A549 (cell line): Measurements from ENCODE around the gene MAT2A.

Experiments
- CTCF ChIP-seq: fragments of >200 bp; sonication (Bioruptor Twin); formaldehyde crosslinking; IDR thresholded peaks from 3 replicates; pipeline ENCODE4 v1.5.1; 2016
- EP300 ChIP-seq, 2 experiments: fragments of >200 bp; sonication (Bioruptor Twin); formaldehyde crosslinking; IDR thresholded peaks; 2 replicates in 1 of 2; 3 replicates in 1 of 2; pipeline ENCODE4 v1.6.1; 2016 to 2017
- HDAC2 ChIP-seq: fragments of 200-600 bp; sonication (generic); IDR thresholded peaks from 2 replicates; pipeline ENCODE4 v1.6.1; 2016
- HMGXB4 ChIP-seq: fragments of 250-450 bp; sonication (Bioruptor Pico); IDR thresholded peaks from 2 replicates; pipeline ENCODE4 v1.5.0; 2021; ENCODE audit warnings: mild to moderate bottlenecking, moderate library complexity, borderline replicate concordance
- JUN ChIP-seq, 2 experiments: fragments of >200 bp; sonication (Bioruptor Twin); formaldehyde crosslinking; IDR thresholded peaks; 2 replicates in 1 of 2; 3 replicates in 1 of 2; pipeline ENCODE4 v1.6.1; 2016 to 2017
- JUNB ChIP-seq: fragments of >200 bp; sonication (Bioruptor Twin); formaldehyde crosslinking; IDR thresholded peaks from 2 replicates; pipeline ENCODE4 v1.6.1; 2016
- MAX ChIP-seq: IDR thresholded peaks from 2 replicates; pipeline ENCODE4 v1.6.1; 2012
- PHF8 ChIP-seq: fragments of 200-600 bp; sonication (generic); IDR thresholded peaks from 2 replicates; pipeline ENCODE4 v1.6.1; 2016; ENCODE audit warnings: low read depth, mild to moderate bottlenecking, antibody characterized with exemption, moderate library complexity, borderline replicate concordance
- POLR2A ChIP-seq: IDR thresholded peaks from 2 replicates; pipeline ENCODE4 v1.6.1; 2012; ENCODE audit warnings: mild to moderate bottlenecking, low read length
- REST ChIP-seq: fragments of 200-600 bp; sonication (generic); IDR thresholded peaks from 2 replicates; pipeline ENCODE4 v1.6.1; 2016; ENCODE audit warnings: antibody characterized with exemption, mild to moderate bottlenecking, moderate library complexity
- RFX5 ChIP-seq: fragments of 450-650 bp; IDR thresholded peaks from 2 replicates; pipeline ENCODE4 v1.7.1; 2014; ENCODE audit warnings: antibody characterized with exemption, mild to moderate bottlenecking, moderate library complexity

GRCh38 chr2:85564144-85564563 lies 25.2 kb downstream of the MAT2A start:
- TF ChIP-seq CTCF, result no peak
- TF ChIP-seq POLR2A, result no peak
- TF ChIP-seq HDAC2, result no peak
- no peak for TF ChIP-seq PHF8
- no peak for TF ChIP-seq JUNB
- no peak for TF ChIP-seq MAX
- no peak for TF ChIP-seq JUN (IDR thresholded peaks at IDR 0.05)
- TF ChIP-seq EP300 (IDR thresholded peaks at IDR 0.05), result no peak
- no peak for TF ChIP-seq RFX5
- no peak for TF ChIP-seq REST
- TF ChIP-seq HMGXB4 (CRISPR knock-in tag), result no peak
